ENCODE data around the gene RTN4RL1.

RTN4RL1 gene

GRCh38 chr17:2028234-2028614, 3.1 kb upstream of the RTN4RL1 start:
- no peak overlapping the region for H3K27ac ChIP-seq (ENCODE audit: low read depth, low read length)
- no peak overlapping the region for H3K9ac ChIP-seq (ENCODE audit: low read length)
- H3K27me3 ChIP-seq (ENCODE audit: low read length) = no peaks in the 10 kb centered on the region
- H3F3A ChIP-seq (ENCODE audit: insufficient read depth) = no peaks in the 10 kb centered on the region
- H3K9me2 ChIP-seq (replicated peaks; ENCODE audit: insufficient read depth, low read length) = no peaks in the 10 kb centered on the region
- no peaks in the 10 kb centered on the region for H3K79me2 ChIP-seq (ENCODE audit: insufficient read depth, low read length)
- no peaks in the 10 kb centered on the region for H3K9me3 ChIP-seq (ENCODE audit: insufficient read depth, low read length)
- no peak for TF ChIP-seq CTCF (IDR thresholded peaks at IDR 0.05; ENCODE audit: insufficient read depth, low read length, poor library complexity, severe bottlenecking)
- no peak for TF ChIP-seq EZH2phosphoT487 (conservative IDR thresholded peaks at IDR 0.05; ENCODE audit: low read length)
- H3K4me3 ChIP-seq (ENCODE audit: insufficient read depth, low read length, poor library complexity, severe bottlenecking) = no peak overlapping the region
- H3K4me2 ChIP-seq (ENCODE audit: low read depth, low read length, poor library complexity, severe bottlenecking) = no peak overlapping the region
- no peak overlapping the region for H2AFZ ChIP-seq (ENCODE audit: low read depth, low read length, severe bottlenecking)
- no peaks in the 10 kb centered on the region for H3K36me3 ChIP-seq (ENCODE audit: low read length)
- no peaks in the 10 kb centered on the region for H4K20me1 ChIP-seq (ENCODE audit: low read depth, low read length)

GRCh38 chr17:2027528-2028233, 2.5 kb upstream of the RTN4RL1 start:
- H3K9me2 ChIP-seq (replicated peaks; ENCODE audit: insufficient read depth, low read length) = no peaks in the 10 kb centered on the region
- no peaks in the 10 kb centered on the region for H3K79me2 ChIP-seq (ENCODE audit: insufficient read depth, low read length)
- H2AFZ ChIP-seq (ENCODE audit: low read depth, low read length, severe bottlenecking) = no peak overlapping the region
- H3K36me3 ChIP-seq (ENCODE audit: low read length) = no peaks in the 10 kb centered on the region
- H3K9me3 ChIP-seq (ENCODE audit: insufficient read depth, low read length) = no peaks in the 10 kb centered on the region
- no peaks in the 10 kb centered on the region for H3F3A ChIP-seq (ENCODE audit: insufficient read depth)
- H3K4me3 ChIP-seq (ENCODE audit: insufficient read depth, low read length, poor library complexity, severe bottlenecking) = no peak overlapping the region
- H3K27me3 ChIP-seq (ENCODE audit: low read length) = no peaks in the 10 kb centered on the region
- TF ChIP-seq EZH2phosphoT487 (conservative IDR thresholded peaks at IDR 0.05; ENCODE audit: low read length) (no peak), CTCF (IDR thresholded peaks at IDR 0.05; ENCODE audit: insufficient read depth, low read length, poor library complexity, severe bottlenecking) (no peak)
- no peak overlapping the region for H3K4me2 ChIP-seq (ENCODE audit: low read depth, low read length, poor library complexity, severe bottlenecking)
- H3K27ac ChIP-seq (ENCODE audit: low read depth, low read length) = no peak overlapping the region
- H3K9ac ChIP-seq (ENCODE audit: low read length) = no peak overlapping the region
- no peaks in the 10 kb centered on the region for H4K20me1 ChIP-seq (ENCODE audit: low read depth, low read length)

- no peaks in the 10 kb centered on the region for H3K9me2 ChIP-seq (replicated peaks; ENCODE audit: insufficient read depth, low read length)
- no peak overlapping the region for H3K27ac ChIP-seq (ENCODE audit: low read depth, low read length)
- H3F3A ChIP-seq (ENCODE audit: insufficient read depth) = no peaks in the 10 kb centered on the region
- no peaks in the 10 kb centered on the region for H3K27me3 ChIP-seq (ENCODE audit: low read length)
- no peak overlapping the region for H3K4me3 ChIP-seq (ENCODE audit: insufficient read depth, low read length, poor library complexity, severe bottlenecking)
- no peaks in the 10 kb centered on the region for H3K36me3 ChIP-seq (ENCODE audit: low read length)
- TF ChIP-seq EZH2phosphoT487 (conservative IDR thresholded peaks at IDR 0.05; ENCODE audit: low read length) (no peak), CTCF (IDR thresholded peaks at IDR 0.05; ENCODE audit: insufficient read depth, low read length, poor library complexity, severe bottlenecking) (no peak)
- no peak overlapping the region for H3K9ac ChIP-seq (ENCODE audit: low read length)
- H2AFZ ChIP-seq (ENCODE audit: low read depth, low read length, severe bottlenecking) = no peak overlapping the region
- no peak overlapping the region for H3K4me2 ChIP-seq (ENCODE audit: low read depth, low read length, poor library complexity, severe bottlenecking)
- no peaks in the 10 kb centered on the region for H4K20me1 ChIP-seq (ENCODE audit: low read depth, low read length)
- H3K9me3 ChIP-seq (ENCODE audit: insufficient read depth, low read length) = no peaks in the 10 kb centered on the region
- H3K79me2 ChIP-seq (ENCODE audit: insufficient read depth, low read length) = no peaks in the 10 kb centered on the region
Measured at GRCh38 chr17:2025622-2026309, 632 bp upstream of the RTN4RL1 start.

Measured in SU-DHL-6 (cell line).